GM19438 (cell line): Measurements from ENCODE around the gene IL6R.
"Not testable (repeated sequence)": the region's sequence is repeated elsewhere in the genome, so short reads cannot be mapped to it uniquely, and the experiment has no call there.

Source experiments
- ATAC-seq: cut with Tn5 transposase; IDR thresholded peaks from one replicate; pipeline ENCODE4 v1.9.1; 2021; ENCODE audit warnings: low read depth; ENCODE audit not compliant: unreplicated experiment

Gene IL6R

GRCh38 chr1:154404984-154405746 lies at the start of gene IL6R:
Gene IL6R, plus strand, starts transcription at chr1:154405343. Its CDS starts 287 bp downstream, at chr1:154405630.
- ATAC-seq = peak; percentile 41

- no peak for ATAC-seq
Measured at GRCh38 chr1:154358519-154358918, 46.6 kb upstream of the IL6R start.

DNA sequence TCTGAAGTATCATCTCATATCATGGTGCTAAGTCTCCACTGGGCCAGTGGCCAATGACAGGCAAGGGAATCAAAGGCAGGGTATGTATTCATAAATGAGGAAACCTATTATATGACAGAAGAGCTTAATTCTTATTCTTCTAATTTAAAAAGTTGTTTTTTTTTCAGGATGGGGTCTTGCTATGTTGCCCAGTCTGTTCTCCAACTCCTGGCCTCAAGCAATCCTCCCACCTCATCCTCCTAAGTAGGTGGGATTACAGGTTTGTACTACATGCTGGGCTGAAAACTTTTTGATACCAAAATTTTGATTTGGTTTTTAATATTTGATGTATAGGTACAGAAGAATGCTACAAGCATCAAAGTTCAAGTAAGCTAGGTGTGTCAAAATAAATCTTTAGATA lies 44.9 kb upstream of the IL6R start:
- no peak for ATAC-seq

GRCh38 chr1:154360881-154361280 lies 44.3 kb upstream of the IL6R start:
- ATAC-seq = not testable (repeated sequence)

DNA sequence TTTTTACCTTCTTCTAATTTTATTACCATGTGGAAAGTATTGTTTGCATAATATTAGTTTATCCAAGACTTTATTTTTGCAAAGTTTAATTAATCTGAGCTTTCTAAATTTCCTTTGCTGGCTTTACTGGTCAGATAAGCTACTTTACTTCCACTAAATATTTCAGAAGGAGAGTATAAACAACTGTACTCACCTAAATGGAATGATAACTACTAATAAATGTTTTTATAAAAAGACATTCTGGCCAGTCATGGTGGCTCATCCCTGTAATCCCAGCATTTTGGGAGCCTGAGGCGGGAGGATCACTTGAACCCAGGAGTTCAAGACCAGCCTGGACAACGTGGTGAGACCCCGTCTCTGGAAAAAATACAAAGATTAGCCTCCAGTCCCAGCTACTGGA lies 43.8 kb upstream of the IL6R start:
- ATAC-seq = no peak

- ATAC-seq = no peak
Measured at GRCh38 chr1:154371436-154371835, 33.7 kb upstream of the IL6R start.

DNA sequence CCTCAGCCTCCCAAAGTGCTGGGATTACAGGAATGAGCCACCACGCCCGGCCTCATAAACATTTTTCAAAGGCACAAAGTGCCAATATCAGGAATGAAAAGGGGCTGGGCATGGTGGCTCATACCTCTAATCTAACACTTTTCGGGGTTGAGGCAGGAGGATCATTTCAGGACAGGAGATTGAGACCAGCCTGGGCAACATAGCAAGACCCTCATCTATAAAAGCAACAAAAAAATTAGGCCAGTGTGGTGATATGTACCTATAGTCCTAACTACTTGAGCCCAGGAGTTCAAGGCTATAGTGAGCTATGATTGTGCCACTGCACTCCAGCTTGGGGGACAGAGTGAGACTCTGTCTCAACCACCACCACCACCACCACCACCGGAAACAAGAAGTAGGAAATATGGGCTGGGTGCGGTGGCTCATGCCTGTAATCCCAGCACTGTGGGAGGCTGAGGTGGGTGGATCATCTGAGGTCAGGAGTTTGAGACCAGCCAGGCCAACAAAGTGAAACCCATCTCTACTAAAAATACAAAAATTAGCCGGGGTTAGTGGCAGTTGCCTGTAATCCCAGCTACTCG lies 31.3 kb upstream of the IL6R start:
- ATAC-seq = not testable (repeated sequence)

GRCh38 chr1:154379301-154379700 lies 25.8 kb upstream of the IL6R start:
- no peak for ATAC-seq

GRCh38 chr1:154384650-154385489 lies 20.3 kb upstream of the IL6R start:
- ATAC-seq = no peak

GRCh38 chr1:154386643-154387352 lies 18.3 kb upstream of the IL6R start:
- peak; percentile 78 for ATAC-seq

GRCh38 chr1:154391086-154391770 lies 13.9 kb upstream of the IL6R start:
- no peak for ATAC-seq

DNA sequence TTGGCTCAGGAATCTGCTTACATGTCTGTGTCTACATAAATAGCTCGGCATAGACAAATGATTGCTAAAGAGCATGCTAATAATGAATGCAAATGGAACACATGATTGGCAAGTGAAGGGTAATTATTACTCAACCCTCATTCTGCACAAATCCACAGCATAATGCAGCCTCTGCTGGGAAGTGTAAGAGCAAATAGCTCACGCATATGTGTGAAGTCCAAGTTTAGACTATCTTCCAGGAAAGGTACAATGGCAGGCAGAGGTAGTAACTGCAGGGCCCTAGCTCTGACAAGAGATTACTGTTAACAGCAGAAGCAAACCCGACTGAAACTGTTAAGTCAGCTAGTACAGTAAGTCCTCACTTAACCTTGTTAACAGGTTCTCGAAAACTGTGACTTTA lies 7.0 kb upstream of the IL6R start:
- ATAC-seq = no peak

- no peak for ATAC-seq
Measured at GRCh38 chr1:154398678-154399077, 6.5 kb upstream of the IL6R start.

- no peak for ATAC-seq
Measured at GRCh38 chr1:154400381-154400801, 4.8 kb upstream of the IL6R start.

DNA sequence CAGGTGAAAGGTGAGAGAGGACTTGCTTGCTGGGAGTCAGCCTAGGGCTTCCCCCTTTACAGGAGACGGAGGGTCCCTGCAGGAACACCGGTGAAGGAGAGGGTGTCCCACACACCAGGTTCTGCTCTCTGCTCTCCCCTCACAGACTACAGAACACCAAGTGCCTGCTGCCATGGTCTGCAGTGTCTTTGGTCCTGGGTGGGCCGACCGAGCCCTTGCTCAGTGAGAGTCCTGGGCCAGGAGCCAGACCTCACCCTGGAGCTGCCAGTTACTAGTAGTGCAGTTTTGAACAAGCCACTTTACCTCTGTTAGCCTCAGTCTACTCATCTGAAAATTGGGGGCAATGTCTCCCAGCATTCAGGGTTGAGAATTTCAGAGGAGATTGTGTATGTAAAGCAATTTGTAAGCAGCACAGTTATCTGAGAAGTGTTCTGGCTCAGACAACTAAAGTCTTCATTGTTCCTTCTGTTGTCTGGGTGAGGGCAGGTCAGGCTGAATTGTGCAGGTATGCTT lies 2.7 kb upstream of the IL6R start:
- no peak for ATAC-seq

DNA sequence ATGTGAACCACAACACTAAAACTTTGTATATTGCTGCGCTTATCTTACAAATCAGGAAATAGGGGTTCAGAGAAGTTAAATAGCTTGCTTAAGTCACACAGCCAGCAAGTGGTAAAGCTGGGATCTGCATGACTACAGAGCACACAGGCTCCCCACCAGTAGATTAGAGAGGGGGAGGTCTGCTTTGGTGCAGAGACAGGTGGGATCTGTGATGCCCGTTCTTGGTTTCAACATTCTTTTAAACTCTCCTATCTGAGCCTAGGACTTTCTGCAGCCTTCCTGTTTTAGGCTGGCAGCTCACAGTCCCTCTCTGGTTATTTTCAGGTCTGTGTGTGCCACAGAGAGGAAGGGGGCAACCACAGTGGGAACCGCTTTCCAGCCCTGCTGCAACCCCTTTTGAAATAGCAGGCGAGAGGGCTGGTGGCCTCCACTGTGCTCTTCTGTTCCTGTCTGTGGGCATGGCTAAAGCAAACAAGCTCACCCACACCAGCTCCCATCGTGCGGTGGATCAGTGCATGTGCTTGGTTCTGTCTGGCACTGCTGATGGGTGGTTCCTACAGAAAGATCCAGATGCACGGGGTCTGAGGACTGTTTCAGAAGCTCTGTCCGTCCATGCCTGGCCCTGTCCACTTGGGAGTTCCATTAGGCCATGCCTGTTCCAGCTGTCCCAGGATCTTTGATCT lies 1.7 kb upstream of the IL6R start:
- ATAC-seq = no peak

GRCh38 chr1:154403983-154404382 lies 1.2 kb upstream of the IL6R start:
- ATAC-seq = no peak

GRCh38 chr1:154404511-154404931 lies 622 bp upstream of the IL6R start:
- peak; percentile 2 for ATAC-seq
